HG03342 (cell line): ENCODE data around the gene MRPS12.
"Not testable (repeated sequence)": the region's sequence is repeated elsewhere in the genome, so short reads cannot be mapped to it uniquely, and the experiment has no call there.

ENCODE experiments used
- ATAC-seq: cut with Tn5 transposase; IDR thresholded peaks from one replicate; pipeline ENCODE4 v1.9.1; 2021; ENCODE audit warnings: mild to moderate bottlenecking, moderate library complexity; ENCODE audit not compliant: unreplicated experiment

The MRPS12 gene

GRCh38 chr19:38932425-38933179, 1.9 kb downstream of the MRPS12 start:
- no peak for ATAC-seq

DNA sequence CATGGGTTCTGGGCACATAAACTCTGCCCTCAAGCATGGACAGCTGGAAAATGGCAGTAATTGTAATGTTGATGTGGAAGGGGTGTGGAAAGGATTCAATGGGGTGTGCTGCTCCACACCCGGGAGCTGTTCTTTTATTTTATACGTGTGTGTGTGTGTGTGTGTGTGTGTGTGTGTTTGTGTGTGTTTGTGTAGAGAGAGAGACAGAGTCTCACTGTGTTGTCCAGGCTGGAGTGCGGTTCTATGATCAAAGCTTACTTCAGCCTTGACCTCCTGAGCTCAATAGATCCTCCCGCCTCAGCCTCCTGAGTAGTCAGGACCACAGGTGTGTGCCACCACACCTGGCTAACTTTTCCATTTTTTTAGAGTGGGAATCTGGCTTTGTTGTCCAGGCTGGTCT, 2.8 kb downstream of the MRPS12 start:
- no peak for ATAC-seq

DNA sequence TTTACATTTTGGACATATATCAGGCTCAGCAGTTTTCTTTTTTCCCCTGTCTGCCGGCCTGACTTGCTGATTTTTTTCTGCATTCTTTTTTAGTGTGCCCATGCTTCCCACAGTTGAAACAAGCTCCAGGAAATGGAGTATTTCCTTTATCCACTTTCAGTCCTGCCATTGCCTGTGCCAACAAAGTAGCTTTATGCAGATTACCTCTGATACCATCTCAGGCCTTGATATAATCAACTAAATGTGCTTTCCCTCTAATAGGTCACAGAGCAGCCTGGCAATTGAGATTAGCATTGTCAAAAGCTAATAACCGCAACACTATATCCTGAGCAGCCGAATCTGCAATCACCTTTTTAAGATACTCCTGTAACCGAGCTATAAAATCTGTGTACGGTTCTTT, 9.2 kb downstream of the MRPS12 start:
- ATAC-seq: no peak

DNA sequence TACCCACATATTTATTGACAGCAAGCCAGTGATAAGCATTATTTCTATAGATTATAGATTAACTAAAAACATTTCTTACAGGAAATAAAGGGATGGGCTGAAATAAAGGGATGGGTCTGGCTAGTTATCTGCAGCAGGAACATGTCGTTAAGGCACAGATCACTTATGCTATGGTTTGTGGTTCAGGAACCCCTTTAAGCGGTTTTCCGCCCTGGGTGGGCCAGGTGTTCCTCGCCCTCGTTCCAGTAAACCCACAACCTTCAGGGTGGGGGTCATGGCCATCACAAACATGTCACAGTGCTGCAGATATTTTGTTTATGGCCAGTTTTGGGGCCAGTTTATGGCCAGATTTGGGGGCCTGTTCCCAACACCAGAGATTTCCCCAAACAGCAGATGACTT, 10.7 kb downstream of the MRPS12 start:
- ATAC-seq: not testable (repeated sequence)

GRCh38 chr19:38941979-38942378, 11.2 kb downstream of the MRPS12 start:
- ATAC-seq: no peak

- no peak for ATAC-seq
Observed at GRCh38 chr19:38942471-38943181, 11.9 kb downstream of the MRPS12 start.

DNA sequence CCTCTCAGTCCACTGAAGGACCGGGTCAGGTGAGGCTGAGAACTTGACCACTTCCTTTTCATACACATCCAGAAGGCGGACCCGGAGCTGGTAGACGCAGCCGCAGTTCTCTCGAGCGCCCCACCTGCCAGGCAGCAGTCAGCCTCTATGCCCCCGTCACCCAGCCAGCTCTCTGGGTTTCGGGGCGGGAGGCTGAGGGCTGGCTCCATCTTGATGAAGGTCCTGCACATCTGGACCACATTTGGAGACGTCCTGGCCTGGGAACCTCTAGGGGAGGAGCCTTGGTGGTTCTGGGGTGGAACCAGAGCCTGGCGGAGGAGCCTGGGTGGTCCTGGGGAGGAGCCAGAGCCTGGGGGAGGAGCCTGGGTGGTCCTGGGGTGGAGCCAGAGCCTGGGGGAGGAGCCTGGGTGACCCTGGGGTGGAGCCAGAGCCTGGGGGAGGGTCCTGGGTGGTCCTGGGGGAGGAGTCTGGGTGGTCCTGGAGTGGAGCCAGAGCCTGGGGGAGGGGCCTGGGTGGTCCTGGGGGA, 14.3 kb downstream of the MRPS12 start:
- ATAC-seq: no peak

DNA sequence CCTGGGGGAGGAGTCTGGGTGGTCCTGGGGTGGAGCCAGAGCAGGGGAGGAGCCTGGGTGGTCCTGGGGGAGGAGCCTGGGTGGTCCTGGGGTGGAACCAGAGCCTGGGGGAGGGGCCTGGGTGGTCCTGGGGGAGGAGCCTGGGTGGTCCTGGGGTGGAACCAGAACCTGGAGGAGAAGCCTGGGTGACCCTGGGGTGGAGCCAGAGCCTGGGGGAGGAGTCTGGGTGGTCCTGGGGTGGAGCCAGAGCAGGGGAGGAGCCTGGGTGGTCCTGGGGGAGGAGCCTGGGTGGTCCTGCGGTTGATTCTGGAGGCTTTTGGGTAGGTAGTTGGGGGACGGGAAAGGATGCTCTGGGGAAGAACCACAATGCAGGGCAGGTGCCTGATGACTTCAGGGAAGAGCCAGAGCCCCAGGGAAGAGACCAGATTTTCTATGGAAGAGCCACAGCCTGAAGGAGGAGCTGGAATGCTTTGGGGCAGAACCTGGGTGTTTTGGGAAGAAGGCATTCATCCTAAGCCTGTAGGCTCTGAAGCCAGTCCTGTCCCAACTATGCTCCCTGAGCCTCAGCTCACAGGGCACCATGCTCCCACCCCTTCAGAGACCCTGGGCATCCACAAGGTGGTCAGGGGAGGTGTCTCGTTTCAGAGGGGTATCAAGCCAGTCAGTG, 15.0 kb downstream of the MRPS12 start:
- no peak for ATAC-seq

GRCh38 chr19:38946229-38947010, 15.7 kb downstream of the MRPS12 start:
- no peak for ATAC-seq

DNA sequence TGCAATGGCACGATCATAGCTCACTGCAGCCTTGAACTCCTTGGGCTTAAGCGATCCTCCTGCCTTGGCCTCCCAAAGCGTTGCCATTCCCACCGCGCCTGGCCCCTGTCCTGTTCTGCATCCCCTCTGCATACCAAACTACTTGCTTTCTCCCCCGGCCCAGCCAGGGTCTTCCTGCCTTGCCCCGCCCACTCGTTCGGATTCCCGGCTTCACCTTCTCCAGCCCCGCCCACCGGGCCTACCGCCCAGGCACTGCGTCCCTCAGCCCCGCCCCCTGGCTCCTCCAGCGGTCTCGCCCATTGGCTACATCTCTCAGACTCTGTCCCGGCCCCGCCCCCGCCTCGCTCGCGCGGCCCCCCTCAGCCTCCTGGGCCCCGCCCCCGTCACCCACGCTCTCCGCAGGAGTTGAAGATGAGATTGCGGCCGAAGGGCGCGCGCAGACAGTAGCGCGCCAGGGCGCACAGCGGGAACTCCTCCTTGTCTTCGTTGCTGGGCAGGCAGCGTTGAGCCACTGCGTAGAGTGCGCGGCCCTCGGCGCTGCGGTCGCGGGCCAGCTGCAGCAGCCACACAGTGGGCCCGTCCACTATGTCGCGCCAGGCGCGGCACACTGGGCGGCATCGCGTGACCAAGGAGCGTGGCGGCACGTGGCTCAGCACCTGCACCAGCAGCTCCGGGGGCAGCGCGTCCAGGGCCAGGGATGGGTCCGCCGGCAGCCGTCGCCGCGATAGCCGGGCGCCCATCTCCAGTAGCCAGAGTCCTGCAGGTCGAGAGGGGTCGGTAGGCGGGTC, 19.0 kb downstream of the MRPS12 start:
- peak; percentile 40 for ATAC-seq

DNA sequence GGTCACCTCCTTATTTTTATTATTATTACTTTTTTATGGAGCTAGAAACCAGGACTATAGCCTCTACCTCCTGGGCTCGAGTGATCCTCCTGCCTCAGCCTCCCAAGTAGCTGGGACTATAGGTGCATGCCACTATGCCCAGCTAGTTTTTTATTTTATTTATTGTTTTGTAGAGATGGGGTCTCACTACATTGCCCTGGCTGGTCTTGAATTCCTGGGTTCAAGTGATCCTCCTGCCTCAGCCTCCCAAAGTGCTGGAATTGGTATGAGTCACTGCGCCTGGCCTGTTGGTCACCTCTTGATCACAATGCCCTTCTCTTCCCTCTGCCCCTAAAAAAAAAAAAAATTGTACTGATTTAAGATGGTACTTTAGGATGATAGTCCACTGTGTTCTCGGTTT, 20.4 kb downstream of the MRPS12 start:
- no peak for ATAC-seq

DNA sequence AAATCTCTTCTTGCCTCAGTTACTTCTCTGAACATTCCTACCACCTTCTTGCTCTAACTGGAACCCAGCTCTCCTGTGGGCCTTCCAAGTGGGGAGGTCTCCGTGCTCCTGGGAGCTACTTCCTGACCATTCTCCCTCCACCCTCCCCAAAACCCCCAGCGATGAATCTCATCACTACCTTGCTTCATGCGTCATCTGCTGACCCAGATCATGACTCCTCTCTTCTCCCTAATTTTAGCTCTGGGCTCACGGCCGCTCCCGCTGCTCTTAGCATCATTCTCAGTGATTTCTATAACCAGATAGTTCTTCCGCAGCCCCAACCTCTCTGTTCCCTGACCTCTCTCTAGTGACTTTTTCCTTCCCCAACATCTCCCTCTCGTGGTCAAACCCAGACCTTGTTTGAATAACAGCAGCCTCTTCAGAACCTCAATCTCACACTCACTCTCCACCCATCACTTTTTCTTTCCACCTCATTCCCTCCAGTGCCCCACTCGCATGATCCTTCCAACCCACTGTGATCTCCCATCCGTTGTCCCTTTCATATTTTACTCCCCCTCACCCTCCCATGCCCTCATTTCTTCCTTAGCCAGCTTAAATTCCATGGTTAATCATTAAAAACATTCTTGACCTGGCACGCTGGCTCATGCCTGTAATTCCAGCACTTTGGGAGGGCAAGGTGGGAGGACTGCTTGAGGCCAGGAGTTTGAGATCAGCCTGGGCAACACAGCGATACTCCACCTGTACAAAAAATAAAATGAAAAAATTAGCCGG, 21.8 kb downstream of the MRPS12 start:
- ATAC-seq: no peak

GRCh38 chr19:38953677-38954076, 22.9 kb downstream of the MRPS12 start:
- ATAC-seq: no peak

DNA sequence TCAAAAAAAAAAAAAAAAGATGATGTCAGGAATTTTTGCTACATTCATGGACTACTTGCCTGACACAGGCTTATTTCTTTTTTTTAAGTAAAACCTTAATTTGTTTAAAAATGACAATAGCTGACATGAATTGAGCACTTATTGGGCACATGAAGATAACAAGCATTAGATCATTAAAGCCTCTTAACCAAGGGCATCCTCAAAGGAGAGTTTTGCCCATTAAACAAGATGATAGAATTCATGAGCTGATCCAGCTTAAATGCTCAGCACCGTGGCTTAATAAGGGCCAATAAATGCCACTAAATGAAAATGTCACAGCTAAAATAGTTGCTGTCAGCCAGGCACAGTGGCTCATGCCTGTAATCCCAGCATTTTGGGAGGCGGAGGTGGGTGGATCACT, 25.5 kb downstream of the MRPS12 start:
- no peak for ATAC-seq

DNA sequence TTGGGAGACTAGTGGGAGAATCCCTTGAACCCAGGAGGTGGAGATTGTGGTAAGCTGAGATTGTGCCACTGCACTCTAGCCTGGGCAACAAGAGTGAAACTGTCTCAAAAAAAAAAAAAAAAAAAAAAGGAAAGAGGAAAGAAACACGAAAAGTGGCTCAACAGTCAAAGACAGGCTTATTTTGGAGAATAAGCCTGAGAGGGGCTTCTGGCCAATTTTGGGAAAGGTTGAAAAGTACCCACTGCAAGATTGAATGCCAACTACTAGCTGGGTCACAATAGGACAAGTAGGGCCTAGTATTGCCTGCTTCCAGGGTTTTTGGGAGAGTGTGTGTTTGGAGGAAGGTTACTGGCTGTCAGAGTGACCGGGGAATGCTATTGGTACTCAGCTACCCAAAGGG, 27.6 kb downstream of the MRPS12 start:
- no peak for ATAC-seq

DNA sequence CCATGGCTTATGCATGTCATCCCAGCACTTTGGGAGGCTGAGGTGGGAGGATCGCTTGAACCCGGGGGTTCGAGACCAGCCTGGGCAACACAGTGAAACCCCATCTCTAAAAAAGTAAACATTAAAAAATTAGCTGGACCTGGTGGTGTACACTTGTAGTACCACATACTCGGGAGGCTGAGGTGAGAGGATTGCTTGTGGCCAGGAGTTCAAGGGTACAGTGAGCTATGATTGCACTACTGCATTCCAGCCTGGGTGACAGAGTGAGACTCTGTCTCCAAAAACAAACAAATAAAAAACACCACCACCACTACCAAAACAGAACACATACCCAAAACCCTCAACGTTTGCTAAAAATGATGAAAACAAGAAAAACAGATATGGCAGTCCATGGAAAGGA, 28.9 kb downstream of the MRPS12 start:
- ATAC-seq: no peak

DNA sequence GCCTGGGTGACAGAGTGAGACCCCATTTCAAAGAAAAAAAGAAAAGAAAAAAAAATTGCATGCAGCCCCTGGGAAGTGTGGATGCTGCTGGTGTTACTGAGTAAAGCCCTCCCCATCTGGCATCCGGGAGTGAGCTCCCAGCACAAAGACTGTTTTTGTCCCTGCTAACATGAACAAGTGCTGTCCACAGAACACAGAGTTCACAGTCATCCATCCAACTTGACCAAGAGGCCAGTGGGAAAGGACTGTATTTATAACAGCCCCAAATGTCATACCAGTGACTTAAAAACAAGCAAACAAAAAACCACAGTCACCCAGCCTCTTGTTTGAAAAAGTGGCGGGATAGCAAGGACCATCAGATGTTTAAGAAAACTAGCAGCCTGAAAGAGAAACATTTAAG, 34.0 kb downstream of the MRPS12 start:
- no peak for ATAC-seq

GRCh38 chr19:38966149-38966548, 35.4 kb downstream of the MRPS12 start:
- ATAC-seq: not testable (repeated sequence)
